ENCODE results near the gene PLAAT2. TPM values are rescaled to one million over a fixed set of nuclear protein-coding genes. Genes with fewer than 3 reads are reported as not detected.

The PLAAT2 gene
- total and polyA plus RNA-seq, 10 of the 15 experiments (the other 5 are each of a cell fraction or from before 2014, with no cell fraction given) = 4.6 to 25.9 (median 8.6) TPM

- H3K4me1 ChIP-seq (ENCODE audit: control insufficient read depth, insufficient read depth, low read length) = no peaks in the 10 kb centered on the region
- H3K4me3 ChIP-seq = no peak overlapping the region
- no peak overlapping the region for H2AFZ ChIP-seq (ENCODE audit: control insufficient read depth, low read depth, low read length)
- ChIA-PET RAD21 (ENCODE audit: unreplicated experiment) (no interaction called here), POLR2A (no interaction called here), SMC1A (ENCODE audit: uncharacterized antibody, unreplicated experiment) (no interaction called here), CTCF (interaction anchor here (2.4 kb wide), 1 partner anchor 34 kb away, joined by 8 read pairs; no protein-coding TSS in a partner anchor)
- no peaks in the 10 kb centered on the region for H4K20me1 ChIP-seq (ENCODE audit: control insufficient read depth, insufficient read depth)
- H3K36me3 ChIP-seq (ENCODE audit: control insufficient read depth in 2 of 2, insufficient read depth in 2 of 2, low read length in 1 of 2) = no peaks in the 10 kb centered on the region
- intact Hi-C loops (cut with micrococcal nuclease; ENCODE audit: unreplicated experiment) (no loop called here), in situ Hi-C loops (cut with MboI) (no loop called here)
- FAIRE-seq = no peak
- H3K9ac ChIP-seq (ENCODE audit: control insufficient read depth, insufficient read depth, low read length) = no peak overlapping the region
- TF ChIP-seq RAD51 (IDR thresholded peaks at IDR 0.05) = no peak
- TF ChIP-seq MEF2B (IDR thresholded peaks at IDR 0.05; ENCODE audit: partially characterized antibody, poor library complexity, severe bottlenecking) = no peak
- TF ChIP-seq ZZZ3 (IDR thresholded peaks at IDR 0.05; ENCODE audit: control insufficient read depth, insufficient read length, low read depth) = no peak
- TF ChIP-seq SMAD5 (IDR thresholded peaks at IDR 0.05; ENCODE audit: low read depth) = no peak
- no peak for TF ChIP-seq IKZF2 (IDR thresholded peaks at IDR 0.05)
- no peaks in the 10 kb centered on the region for H3K79me2 ChIP-seq (ENCODE audit: control insufficient read depth, insufficient read depth, low read length)
- H3K27me3 ChIP-seq (replicated peaks in 1 of 2; ENCODE audit: control insufficient read depth in 2 of 2, insufficient read depth in 2 of 2, low read length in 1 of 2) = no peaks in the 10 kb centered on the region; a peak in 1 of 4 replicates
- H3K9me3 ChIP-seq (replicated peaks; ENCODE audit: control insufficient read depth, insufficient read depth, low read length) = no peaks in the 10 kb centered on the region
- H3K27ac ChIP-seq (ENCODE audit: control insufficient read depth, insufficient read depth) = no peak overlapping the region
- BruUV-seq (replicated peaks) = no TSS peak
- no peak for ATAC-seq
- H3K4me2 ChIP-seq (ENCODE audit: control insufficient read depth, insufficient read depth) = no peak overlapping the region
- DNase-seq (ENCODE audit: low read depth, low spot score) = no peak
- 43% methylated on average over 7 of the region's 7 CpGs for WGBS (ENCODE audit: insufficient coverage, insufficient replicate concordance, low lambda C conversion rate, missing lambda C conversion rate)
Observed at GRCh38 chr11:63512816-63513215, 50.4 kb downstream of the PLAAT2 start.

- no peak overlapping the region for H3K9ac ChIP-seq (ENCODE audit: control insufficient read depth, insufficient read depth, low read length)
- no peak for TF ChIP-seq LARP7 (IDR thresholded peaks at IDR 0.05)
- TF ChIP-seq CEBPZ (IDR thresholded peaks at IDR 0.05; ENCODE audit: low read depth, low read length) = no peak
- TF ChIP-seq ZBTB11 (CRISPR knock-in tag; IDR thresholded peaks at IDR 0.05) = no peak
- TF ChIP-seq NRF1 (conservative IDR thresholded peaks at IDR 0.05; ENCODE audit: low read depth, low read length) = no peak
- no peak for TF ChIP-seq KLF5 (IDR thresholded peaks at IDR 0.05; ENCODE audit: partially characterized antibody)
Observed at GRCh38 chr11:63511048-63511748, 52.0 kb downstream of the PLAAT2 start.

More at GRCh38 chr11:63511048-63511748, 52.0 kb downstream of the PLAAT2 start:
- Histone ChIP-seq H3K4me1 (ENCODE audit: control insufficient read depth, insufficient read depth, low read length) (0 out of 2 replicates have a peak, but pooled peaks cover under 1% of the 10 kb centered on the region), H3K36me3 (ENCODE audit: control insufficient read depth in 2 of 2, insufficient read depth in 2 of 2, low read length in 1 of 2) (no peaks in the 10 kb centered on the region), H3K4me2 (ENCODE audit: control insufficient read depth, insufficient read depth) (no peak overlapping the region), H3K4me3 (no peak overlapping the region), H3K9me3 (replicated peaks; ENCODE audit: control insufficient read depth, insufficient read depth, low read length) (no peaks in the 10 kb centered on the region), H2AFZ (ENCODE audit: control insufficient read depth, low read depth, low read length) (no peak overlapping the region), H3K27me3 (replicated peaks in 1 of 2; ENCODE audit: control insufficient read depth in 2 of 2, insufficient read depth in 2 of 2, low read length in 1 of 2) (no peaks in the 10 kb centered on the region; a peak in 1 of 4 replicates), H3K79me2 (ENCODE audit: control insufficient read depth, insufficient read depth, low read length) (no peaks in the 10 kb centered on the region), H4K20me1 (ENCODE audit: control insufficient read depth, insufficient read depth) (no peaks in the 10 kb centered on the region), H3K27ac (ENCODE audit: control insufficient read depth, insufficient read depth) (no peak overlapping the region)
- DNase-seq (ENCODE audit: low read depth, low spot score) (no peak), FAIRE-seq (no peak), ATAC-seq (no peak)
- ChIA-PET POLR2A (no interaction called here), RAD21 (ENCODE audit: unreplicated experiment) (interaction anchor here (2.0 kb wide), 1 partner anchor 125 kb away, joined by 7 read pairs; no protein-coding TSS in a partner anchor), CTCF (interaction anchor here (1.0 to 1.3 kb wide), 2 partner anchors 33 to 128 kb away, joined by 3 to 4 read pairs; no protein-coding TSS in a partner anchor), SMC1A (ENCODE audit: uncharacterized antibody, unreplicated experiment) (interaction anchor here (1.7 kb wide), 1 partner anchor 31 kb away, joined by 6 read pairs; no protein-coding TSS in a partner anchor)
- intact Hi-C loops (cut with micrococcal nuclease; ENCODE audit: unreplicated experiment) = no loop called here
- WGBS (ENCODE audit: insufficient coverage, insufficient replicate concordance, low lambda C conversion rate, missing lambda C conversion rate) = 50% methylated on average over 11 of the region's 11 CpGs
- no TSS peak for BruUV-seq (replicated peaks)
- in situ Hi-C loops (cut with MboI) = no loop called here

Data from GM12878 (cell line).